ENCODE data around the gene KNTC1. TPM values are rescaled to one million over a fixed set of nuclear protein-coding genes. Genes with fewer than 3 reads are reported as not detected.

Gene KNTC1
- total RNA-seq, 6 experiments from 2014 or later = 11.7 to 25.0 (median 19.6) TPM

DNA sequence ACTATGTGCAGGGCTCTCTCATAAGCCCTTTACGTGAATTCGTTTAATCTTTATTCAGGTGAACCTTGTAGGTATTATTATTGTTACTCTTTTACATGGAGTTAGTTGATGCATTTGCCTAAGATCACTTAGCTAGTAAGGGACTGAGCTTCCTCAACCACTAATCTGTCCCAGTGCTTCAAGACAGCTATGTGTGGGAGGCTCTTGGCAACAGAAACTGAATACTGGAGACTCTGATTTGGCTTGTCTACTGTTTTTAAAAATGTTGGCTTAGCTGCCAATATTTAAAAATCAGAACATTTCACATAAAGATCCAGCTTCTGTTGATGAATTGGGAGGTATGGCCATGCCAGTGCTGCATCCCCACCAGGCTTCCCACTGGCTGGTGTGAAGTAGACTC lies 6.8 kb downstream of the KNTC1 start:
- H3K4me3 Mint-ChIP-seq = no peak overlapping the region
- H3K36me3 Mint-ChIP-seq (ENCODE audit: low read depth) = peaks cover 8% of the 10 kb centered on the region; the same call in 1 of the 2 replicates
- H3K27me3 Mint-ChIP-seq (ENCODE audit: insufficient read depth) = no peaks in the 10 kb centered on the region
- no peak for TF ChIP-seq CTCF (IDR thresholded peaks at IDR 0.05)
- no peak overlapping the region for H3K27ac Mint-ChIP-seq
- DNase-seq = no peak
- H3K9me3 Mint-ChIP-seq = no peaks in the 10 kb centered on the region
- peaks cover 13% of the 10 kb centered on the region for H3K4me1 Mint-ChIP-seq (ENCODE audit: low read depth)

- H3K4me1 Mint-ChIP-seq (ENCODE audit: low read depth) = peaks cover 9% of the 10 kb centered on the region
- H3K9me3 Mint-ChIP-seq = no peaks in the 10 kb centered on the region
- no peaks in the 10 kb centered on the region for H3K27me3 Mint-ChIP-seq (ENCODE audit: insufficient read depth)
- H3K36me3 Mint-ChIP-seq (ENCODE audit: low read depth) = peaks cover 8% of the 10 kb centered on the region; the same call in 1 of the 2 replicates
- TF ChIP-seq CTCF (IDR thresholded peaks at IDR 0.05) = no peak
- DNase-seq = no peak
- H3K27ac Mint-ChIP-seq = no peak overlapping the region
- H3K4me3 Mint-ChIP-seq = no peak overlapping the region
These were observed 10.0 kb downstream of the KNTC1 start for GRCh38 chr12:122537021-122537420.

GRCh38 chr12:122538496-122538895 lies 11.4 kb downstream of the KNTC1 start:
- no peaks in the 10 kb centered on the region for H3K9me3 Mint-ChIP-seq
- no peaks in the 10 kb centered on the region for H3K27me3 Mint-ChIP-seq (ENCODE audit: insufficient read depth)
- no peak overlapping the region for H3K4me3 Mint-ChIP-seq
- no peak overlapping the region for H3K27ac Mint-ChIP-seq
- H3K36me3 Mint-ChIP-seq (ENCODE audit: low read depth) = peaks cover 8% of the 10 kb centered on the region; the same call in 1 of the 2 replicates
- peaks cover 9% of the 10 kb centered on the region for H3K4me1 Mint-ChIP-seq (ENCODE audit: low read depth)
- no peak for DNase-seq
- TF ChIP-seq CTCF (IDR thresholded peaks at IDR 0.05) = no peak

GRCh38 chr12:122544537-122544936 lies 17.5 kb downstream of the KNTC1 start:
- Mint-ChIP-seq H3K27me3 (ENCODE audit: insufficient read depth) (no peaks in the 10 kb centered on the region; the same call in 1 of the 2 replicates), H3K9me3 (no peaks in the 10 kb centered on the region), H3K4me3 (no peak overlapping the region), H3K27ac (no peak overlapping the region), H3K4me1 (ENCODE audit: low read depth) (no peaks in the 10 kb centered on the region), H3K36me3 (ENCODE audit: low read depth) (no peaks in the 10 kb centered on the region)
- no peak for DNase-seq
- no peak for TF ChIP-seq CTCF (IDR thresholded peaks at IDR 0.05)

DNA sequence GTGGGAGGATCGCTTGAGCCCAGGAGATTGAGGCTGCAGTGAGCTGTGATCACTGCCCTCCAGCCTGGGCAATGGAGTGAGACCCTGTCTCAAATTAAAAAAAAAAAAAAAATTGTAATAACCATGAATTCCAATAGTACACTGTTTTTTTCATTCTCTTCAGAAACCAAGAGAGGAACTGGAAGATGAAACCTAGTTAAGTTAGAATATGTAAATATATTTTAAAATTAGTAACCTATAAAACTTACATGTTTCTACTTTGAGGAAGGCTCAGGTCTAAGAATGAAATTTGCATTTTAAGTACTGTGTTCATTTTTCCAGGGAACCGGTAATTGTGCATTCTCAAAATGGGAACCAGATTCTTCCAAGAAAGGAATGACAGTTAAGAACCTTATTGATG lies 18.8 kb downstream of the KNTC1 start:
- TF ChIP-seq CTCF (IDR thresholded peaks at IDR 0.05) = no peak
- Mint-ChIP-seq H3K27ac (no peak overlapping the region), H3K9me3 (no peaks in the 10 kb centered on the region), H3K4me3 (no peak overlapping the region), H3K27me3 (ENCODE audit: insufficient read depth) (no peaks in the 10 kb centered on the region; the same call in 1 of the 2 replicates), H3K4me1 (ENCODE audit: low read depth) (no peaks in the 10 kb centered on the region), H3K36me3 (ENCODE audit: low read depth) (peaks cover 4% of the 10 kb centered on the region; the same call in 1 of the 2 replicates)
- DNase-seq = no peak

GRCh38 chr12:122547330-122547729 lies 20.3 kb downstream of the KNTC1 start:
- H3K9me3 Mint-ChIP-seq = no peaks in the 10 kb centered on the region
- peaks cover 8% of the 10 kb centered on the region; the same call in 1 of the 2 replicates for H3K36me3 Mint-ChIP-seq (ENCODE audit: low read depth)
- no peaks in the 10 kb centered on the region; the same call in 1 of the 2 replicates for H3K27me3 Mint-ChIP-seq (ENCODE audit: insufficient read depth)
- no peak for TF ChIP-seq CTCF (IDR thresholded peaks at IDR 0.05)
- no peak overlapping the region for H3K27ac Mint-ChIP-seq
- no peak for DNase-seq
- no peaks in the 10 kb centered on the region for H3K4me1 Mint-ChIP-seq (ENCODE audit: low read depth)
- no peak overlapping the region for H3K4me3 Mint-ChIP-seq
